Measurements from ENCODE around the gene CAMK4. TPM values are rescaled to one million over a fixed set of nuclear protein-coding genes. Genes with fewer than 3 reads are reported as not detected.

Gene CAMK4
- total and polyA plus RNA-seq, 9 of the 15 experiments (the other 6 are each of a cell fraction or from before 2014, with no cell fraction given) = 0.35 TPM; not detected in 8

GRCh38 chr5:111299067-111299481 lies 74.9 kb downstream of the CAMK4 start (continued):
- TF ChIP-seq HNRNPL (IDR thresholded peaks at IDR 0.05; ENCODE audit: low read depth, low read length) (no peak), NCOA6 (IDR thresholded peaks at IDR 0.05) (no peak), RBFOX2 (IDR thresholded peaks at IDR 0.05; ENCODE audit: low read depth, low read length) (no peak), ZNF197 (CRISPR knock-in tag; IDR thresholded peaks at IDR 0.05; ENCODE audit: low read depth) (no peak), ZNF764 (CRISPR knock-in tag; IDR thresholded peaks at IDR 0.05; ENCODE audit: low read depth) (no peak), CEBPG (CRISPR knock-in tag; IDR thresholded peaks at IDR 0.05) (no peak), CEBPG (tag; conservative IDR thresholded peaks at IDR 0.05 in 1 of 2, IDR thresholded peaks at IDR 0.05 in 1 of 2) (peak; percentile 28 to 29; a peak in 1 of 4 replicates), THRAP3 (IDR thresholded peaks at IDR 0.05; ENCODE audit: borderline replicate concordance) (no peak), PTBP1 (IDR thresholded peaks at IDR 0.05; ENCODE audit: low read depth, low read length) (no peak), HMGN3 (IDR thresholded peaks at IDR 0.05; ENCODE audit: borderline replicate concordance, extremely low read depth, insufficient read length, low read depth, low read length) (no peak), MLLT1 (IDR thresholded peaks at IDR 0.05) (no peak), NUFIP1 (IDR thresholded peaks at IDR 0.05; ENCODE audit: partially characterized antibody) (no peak), GABPB2 (CRISPR knock-in tag; conservative IDR thresholded peaks at IDR 0.05) (no peak), ATF7 (IDR thresholded peaks at IDR 0.05) (peak; percentile 43; the same call in 1 of the 2 replicates), HINFP (tag; conservative IDR thresholded peaks at IDR 0.05; ENCODE audit: low read depth) (peak; percentile 83), CBX2 (IDR thresholded peaks at IDR 0.05; ENCODE audit: insufficient read depth, low read length, poor library complexity, severe bottlenecking) (no peak)
- TF ChIP-seq, protein P1, sequence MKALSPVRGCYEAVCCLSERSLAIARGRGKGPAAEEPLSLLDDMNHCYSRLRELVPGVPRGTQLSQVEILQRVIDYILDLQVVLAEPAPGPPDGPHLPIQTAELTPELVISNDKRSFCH (CRISPR knock-in tag; IDR thresholded peaks at IDR 0.05) = no peak
- TF ChIP-seq, protein P1 (tag; IDR thresholded peaks at IDR 0.05) = no peak
- TF ChIP-seq, protein P2, sequence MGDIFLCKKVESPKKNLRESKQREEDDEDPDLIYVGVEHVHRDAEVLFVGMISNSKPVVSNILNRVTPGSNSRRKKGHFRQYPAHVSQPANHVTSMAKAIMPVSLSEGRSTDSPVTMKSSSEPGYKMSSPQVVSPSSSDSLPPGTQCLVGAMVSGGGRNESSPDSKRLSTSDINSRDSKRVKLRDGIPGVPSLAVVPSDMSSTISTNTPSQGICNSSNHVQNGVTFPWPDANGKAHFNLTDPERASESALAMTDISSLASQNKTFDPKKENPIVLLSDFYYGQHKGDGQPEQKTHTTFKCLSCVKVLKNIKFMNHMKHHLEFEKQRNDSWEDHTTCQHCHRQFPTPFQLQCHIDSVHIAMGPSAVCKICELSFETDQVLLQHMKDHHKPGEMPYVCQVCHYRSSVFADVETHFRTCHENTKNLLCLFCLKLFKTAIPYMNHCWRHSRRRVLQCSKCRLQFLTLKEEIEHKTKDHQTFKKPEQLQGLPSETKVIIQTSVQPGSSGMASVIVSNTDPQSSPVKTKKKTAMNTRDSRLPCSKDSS (IDR thresholded peaks at IDR 0.05; ENCODE audit: low read depth, partially characterized antibody) = no peak
- TF ChIP-seq, protein P3, sequence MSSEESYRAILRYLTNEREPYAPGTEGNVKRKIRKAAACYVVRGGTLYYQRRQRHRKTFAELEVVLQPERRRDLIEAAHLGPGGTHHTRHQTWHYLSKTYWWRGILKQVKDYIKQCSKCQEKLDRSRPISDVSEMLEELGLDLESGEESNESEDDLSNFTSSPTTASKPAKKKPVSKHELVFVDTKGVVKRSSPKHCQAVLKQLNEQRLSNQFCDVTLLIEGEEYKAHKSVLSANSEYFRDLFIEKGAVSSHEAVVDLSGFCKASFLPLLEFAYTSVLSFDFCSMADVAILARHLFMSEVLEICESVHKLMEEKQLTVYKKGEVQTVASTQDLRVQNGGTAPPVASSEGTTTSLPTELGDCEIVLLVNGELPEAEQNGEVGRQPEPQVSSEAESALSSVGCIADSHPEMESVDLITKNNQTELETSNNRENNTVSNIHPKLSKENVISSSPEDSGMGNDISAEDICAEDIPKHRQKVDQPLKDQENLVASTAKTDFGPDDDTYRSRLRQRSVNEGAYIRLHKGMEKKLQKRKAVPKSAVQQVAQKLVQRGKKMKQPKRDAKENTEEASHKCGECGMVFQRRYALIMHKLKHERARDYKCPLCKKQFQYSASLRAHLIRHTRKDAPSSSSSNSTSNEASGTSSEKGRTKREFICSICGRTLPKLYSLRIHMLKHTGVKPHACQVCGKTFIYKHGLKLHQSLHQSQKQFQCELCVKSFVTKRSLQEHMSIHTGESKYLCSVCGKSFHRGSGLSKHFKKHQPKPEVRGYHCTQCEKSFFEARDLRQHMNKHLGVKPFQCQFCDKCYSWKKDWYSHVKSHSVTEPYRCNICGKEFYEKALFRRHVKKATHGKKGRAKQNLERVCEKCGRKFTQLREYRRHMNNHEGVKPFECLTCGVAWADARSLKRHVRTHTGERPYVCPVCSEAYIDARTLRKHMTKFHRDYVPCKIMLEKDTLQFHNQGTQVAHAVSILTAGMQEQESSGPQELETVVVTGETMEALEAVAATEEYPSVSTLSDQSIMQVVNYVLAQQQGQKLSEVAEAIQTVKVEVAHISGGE (CRISPR knock-in tag; IDR thresholded peaks at IDR 0.05) = no peak
